ENCODE data around the gene ZNF442.
"Not testable (repeated sequence)": the region's sequence is repeated elsewhere in the genome, so short reads cannot be mapped to it uniquely, and the experiment has no call there.

Gene ZNF442

DNA sequence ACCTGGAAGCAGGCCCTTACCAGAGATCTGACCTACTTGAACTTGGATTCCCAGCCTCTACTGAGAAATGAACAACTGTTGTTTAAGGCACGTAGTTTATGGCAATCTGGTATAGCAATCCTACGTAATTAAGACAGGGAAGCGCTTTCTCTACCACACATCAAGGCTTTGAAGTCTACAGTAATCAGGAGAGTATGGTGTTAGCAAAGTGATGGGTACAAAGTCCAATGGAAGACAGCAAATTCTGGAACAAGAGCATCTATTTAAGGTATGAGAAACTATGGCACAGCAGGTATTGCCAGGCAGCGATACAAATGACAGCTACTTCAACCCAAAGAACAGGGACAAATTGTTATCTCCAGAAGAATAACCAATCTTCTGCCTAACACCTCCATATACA is 35.1 kb downstream of the ZNF442 start:
- no peak for DNase-seq (ENCODE audit: low spot score)

- DNase-seq (ENCODE audit: low spot score): no peak
Observed at GRCh38 chr19:12325690-12326089, 39.8 kb downstream of the ZNF442 start.

DNA sequence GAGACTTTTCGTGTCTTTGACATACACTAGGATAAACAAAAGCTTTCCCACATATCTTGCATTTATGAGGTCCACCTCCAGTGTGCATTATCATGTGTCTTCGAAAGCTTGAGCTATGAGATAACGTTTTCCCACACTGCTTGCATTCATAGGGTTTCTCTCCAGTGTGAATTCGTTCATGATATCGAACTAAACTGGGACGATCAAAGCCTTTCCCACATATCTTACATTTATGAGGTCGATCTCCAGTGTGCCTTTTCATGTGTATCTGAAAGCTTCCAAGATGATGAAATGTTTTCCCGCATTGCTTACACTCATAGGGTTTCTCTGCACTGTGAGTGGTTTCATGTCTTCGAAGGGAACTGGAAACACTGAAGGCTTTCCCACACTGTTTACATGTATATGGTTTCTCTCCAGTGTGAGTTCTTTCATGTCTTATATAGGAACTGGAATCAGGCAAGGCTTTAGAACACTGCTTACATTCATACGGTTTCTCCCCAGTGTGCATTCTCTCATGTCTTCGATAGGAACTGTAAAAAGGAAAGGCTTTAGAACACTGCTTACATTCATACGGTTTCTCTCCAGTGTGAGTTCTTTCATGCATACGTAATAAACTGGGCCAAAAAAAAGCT is 46.6 kb downstream of the ZNF442 start:
- DNase-seq (ENCODE audit: low spot score): no peak

DNA sequence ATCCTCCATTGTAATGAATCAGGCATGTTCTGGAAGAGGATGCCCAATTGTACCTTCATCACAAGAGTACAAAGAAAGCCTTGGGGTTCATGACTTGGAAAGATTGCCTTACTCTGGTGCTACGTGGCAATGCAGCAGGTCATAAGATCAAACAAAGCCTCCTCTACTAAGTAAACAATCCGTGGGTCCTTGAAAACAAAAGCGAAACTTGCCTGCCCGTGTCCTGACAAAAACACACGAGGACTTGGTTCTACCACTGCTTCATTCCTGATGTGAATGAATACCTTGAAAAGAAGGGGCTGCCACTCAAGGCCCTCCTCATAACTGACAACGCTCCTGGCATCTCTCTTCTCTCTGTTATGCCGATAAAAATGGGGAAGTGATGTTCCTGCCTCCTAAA is 50.9 kb downstream of the ZNF442 start:
- DNase-seq (ENCODE audit: low spot score): no peak

DNA sequence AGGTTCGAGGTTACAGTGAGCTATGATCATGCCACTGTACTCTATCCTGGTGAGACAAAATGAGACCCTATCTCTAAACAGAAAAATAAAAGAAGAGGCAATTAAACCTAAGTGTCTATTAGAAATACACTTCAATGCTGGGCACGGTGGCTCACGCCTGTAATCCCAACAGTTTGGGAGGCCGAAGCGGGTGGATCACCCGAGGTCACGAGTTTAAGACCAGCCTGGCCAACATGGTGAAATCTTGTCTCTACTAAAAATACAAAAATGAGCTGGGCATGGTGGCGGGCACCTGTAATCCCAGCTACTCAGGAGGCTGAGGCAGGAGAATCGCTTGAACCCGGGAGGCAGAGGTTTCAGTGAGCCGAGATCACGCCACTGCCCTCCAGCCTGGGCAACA is 56.6 kb downstream of the ZNF442 start:
- not testable (repeated sequence) for DNase-seq (ENCODE audit: low spot score)

Data from COLO829 (cell line).